Measurements from ENCODE around the gene ZNF90.

DNA sequence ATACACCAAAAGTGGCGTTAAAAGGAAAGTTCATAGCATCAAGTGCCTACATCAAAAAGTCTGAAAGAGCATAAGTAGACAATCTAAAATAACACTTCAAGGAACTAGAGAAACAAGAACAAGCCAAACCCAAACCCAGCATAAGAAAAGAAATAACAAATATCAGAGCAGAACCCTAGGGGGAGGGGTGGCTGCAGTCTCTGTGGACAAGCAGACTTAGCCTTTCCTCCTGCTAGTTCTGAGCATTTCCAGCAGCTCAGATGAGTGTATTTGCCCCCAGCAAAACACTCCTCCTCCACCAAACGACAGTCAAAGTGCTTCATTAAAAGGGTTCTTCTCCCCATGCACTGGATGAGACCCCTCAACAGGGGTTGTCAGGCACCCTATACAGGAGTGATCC is 7.1 kb upstream of the ZNF90 start:
- TF ChIP-seq POLR2AphosphoS5 (IDR thresholded peaks at IDR 0.05) (no peak), POLR2A (IDR thresholded peaks at IDR 0.05) (no peak), EP300 (IDR thresholded peaks at IDR 0.05) (no peak)
- TF ChIP-seq, protein P1, sequence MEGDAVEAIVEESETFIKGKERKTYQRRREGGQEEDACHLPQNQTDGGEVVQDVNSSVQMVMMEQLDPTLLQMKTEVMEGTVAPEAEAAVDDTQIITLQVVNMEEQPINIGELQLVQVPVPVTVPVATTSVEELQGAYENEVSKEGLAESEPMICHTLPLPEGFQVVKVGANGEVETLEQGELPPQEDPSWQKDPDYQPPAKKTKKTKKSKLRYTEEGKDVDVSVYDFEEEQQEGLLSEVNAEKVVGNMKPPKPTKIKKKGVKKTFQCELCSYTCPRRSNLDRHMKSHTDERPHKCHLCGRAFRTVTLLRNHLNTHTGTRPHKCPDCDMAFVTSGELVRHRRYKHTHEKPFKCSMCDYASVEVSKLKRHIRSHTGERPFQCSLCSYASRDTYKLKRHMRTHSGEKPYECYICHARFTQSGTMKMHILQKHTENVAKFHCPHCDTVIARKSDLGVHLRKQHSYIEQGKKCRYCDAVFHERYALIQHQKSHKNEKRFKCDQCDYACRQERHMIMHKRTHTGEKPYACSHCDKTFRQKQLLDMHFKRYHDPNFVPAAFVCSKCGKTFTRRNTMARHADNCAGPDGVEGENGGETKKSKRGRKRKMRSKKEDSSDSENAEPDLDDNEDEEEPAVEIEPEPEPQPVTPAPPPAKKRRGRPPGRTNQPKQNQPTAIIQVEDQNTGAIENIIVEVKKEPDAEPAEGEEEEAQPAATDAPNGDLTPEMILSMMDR (IDR thresholded peaks at IDR 0.05), result no peak
